H1 (cell line): ENCODE data around the gene MINDY1. TPM values are rescaled to one million over a fixed set of nuclear protein-coding genes. Genes with fewer than 3 reads are reported as not detected.

Source experiments
- CTCF ChIA-PET: fragments of 300-600 bp; sonication (Branson Sonifier 250); formaldehyde crosslinking; loops from one replicate; lab custom pipeline; 2021; ENCODE audit not compliant: partially characterized antibody; lab: Charles Lee
- POLR2A ChIA-PET: fragments of 300-600 bp; sonication (Branson Sonifier 250); formaldehyde crosslinking; loops from one replicate; lab custom pipeline; 2021; ENCODE audit warnings: inconsistent platforms; ENCODE audit not compliant: partially characterized antibody; lab: Charles Lee
- DNase-seq, 2 experiments: peaks; one replicate each; pipeline versions ENCODE4 v3.0.0 to v3.0.0-alpha.2; 2010 to 2022; ENCODE audit warnings: low spot score in 2 of 2, low read depth in 1 of 2, mixed read lengths in 1 of 2
- FAIRE-seq: peaks from 2 replicates; lab custom pipeline; 2011; peaks lifted over from hg19 to GRCh38; lab: Jason Lieb, UNC
- H2AFZ ChIP-seq: 2 replicates; pipeline ENCODE4 v1.8.1; 2012; ENCODE audit warnings: low read length, inconsistent platforms
- H2AK5ac ChIP-seq: 2 replicates; pipeline ENCODE4 v1.6.1; 2013; ENCODE audit warnings: low read depth, low read length
- H2BK120ac ChIP-seq: replicated peaks from 2 replicates; pipeline ENCODE3; 2013; ENCODE audit warnings: low read depth, low read length, inconsistent platforms
- H2BK12ac ChIP-seq: 2 replicates; pipeline ENCODE4 v1.6.1; 2013; ENCODE audit warnings: low read depth, low read length
- H2BK15ac ChIP-seq: 2 replicates; pipeline ENCODE4 v1.6.1; 2013; ENCODE audit warnings: low read length
- H2BK20ac ChIP-seq: 2 replicates; pipeline ENCODE4 v1.6.1; 2013; ENCODE audit warnings: low read length
- H2BK5ac ChIP-seq: 2 replicates; pipeline ENCODE4 v1.6.1; 2013; ENCODE audit warnings: low read depth, low read length
- H3K14ac ChIP-seq: 2 replicates; pipeline ENCODE4 v1.6.1; 2013; ENCODE audit warnings: inconsistent platforms; ENCODE audit not compliant: insufficient read length
- H3K18ac ChIP-seq: 2 replicates; pipeline ENCODE4 v1.6.1; 2013; ENCODE audit warnings: low read length; ENCODE audit errors: extremely low read depth
- H3K23ac ChIP-seq: 2 replicates; pipeline ENCODE4 v1.6.1; 2013; ENCODE audit warnings: inconsistent platforms; ENCODE audit not compliant: insufficient read length
- H3K23me2 ChIP-seq: 2 replicates; pipeline ENCODE4 v1.6.1; 2013; ENCODE audit warnings: low read depth, low read length
- H3K27ac ChIP-seq: 2 replicates; pipeline ENCODE4 v1.6.1; 2011; ENCODE audit warnings: low read depth, low read length, inconsistent platforms
- H3K27me3 ChIP-seq, 4 experiments: replicated peaks in 1 of 4; 1 replicate in 1 of 4; 2 replicates in 3 of 4; pipeline versions ENCODE4 v1.6.1 to v1.8.1; 2011 to 2013; ENCODE audit warnings: low read length in 3 of 4, mild to moderate bottlenecking in 3 of 4, inconsistent platforms in 2 of 4, mixed read lengths in 2 of 4, moderate library complexity in 1 of 4; ENCODE audit not compliant: control insufficient read depth in 3 of 4, insufficient read depth in 3 of 4; ENCODE audit errors: extremely low read depth in 1 of 4
- H3K36me3 ChIP-seq, 4 experiments: 2 replicates each; pipeline versions ENCODE4 v1.6.1 to v1.8.1; 2011 to 2013; ENCODE audit warnings: mild to moderate bottlenecking in 4 of 4, low read length in 3 of 4, moderate library complexity in 2 of 4, control low read depth in 1 of 4, inconsistent platforms in 1 of 4; ENCODE audit not compliant: insufficient read depth in 4 of 4, control insufficient read depth in 2 of 4
- H3K4ac ChIP-seq: replicated peaks from 2 replicates; pipeline ENCODE3; 2013; ENCODE audit warnings: low read length, low read depth, mixed read lengths, inconsistent platforms; ENCODE audit not compliant: insufficient read length
- H3K4me1 ChIP-seq, 4 experiments: replicated peaks in 1 of 4; 1 replicate in 1 of 4; 2 replicates in 3 of 4; pipeline versions ENCODE4 v1.6.1 to v1.8.1; 2011 to 2013; ENCODE audit warnings: low read length in 3 of 4, inconsistent platforms in 2 of 4, mixed read lengths in 1 of 4; ENCODE audit not compliant: insufficient read depth in 4 of 4, control insufficient read depth in 3 of 4
- H3K4me2 ChIP-seq, 2 experiments: 2 replicates each; pipeline versions ENCODE4 v1.6.1 to v1.8.1; 2011 to 2013; ENCODE audit warnings: low read depth in 2 of 2, low read length in 2 of 2, control low read depth in 1 of 2, inconsistent platforms in 1 of 2, mild to moderate bottlenecking in 1 of 2; ENCODE audit not compliant: insufficient read depth in 1 of 2
- H3K4me3 ChIP-seq, 4 experiments: fragments of 200-600, 300-600 bp in 1 of 4; sonication (generic), shearing (Covaris generic), sonication (Bioruptor Twin) in 1 of 4; 2 replicates each; pipeline versions ENCODE4 v1.5.1 to v1.8.1; 2011 to 2016; ENCODE audit warnings: low read length in 4 of 4, low read depth in 3 of 4, control low read depth in 2 of 4, inconsistent platforms in 2 of 4, mild to moderate bottlenecking in 2 of 4, mixed read lengths in 1 of 4, moderate library complexity in 1 of 4; ENCODE audit not compliant: insufficient read depth in 2 of 4; ENCODE audit errors: extremely low read depth in 1 of 4
- H3K56ac ChIP-seq: replicated peaks from 2 replicates; pipeline ENCODE3; 2013; ENCODE audit warnings: low read depth, mild to moderate bottlenecking, mixed read lengths, low read length, inconsistent platforms; ENCODE audit not compliant: insufficient read length
- H3K79me1 ChIP-seq: 2 replicates; pipeline ENCODE4 v1.6.1; 2013; ENCODE audit warnings: low read depth, low read length, control low read depth
- H3K79me2 ChIP-seq, 2 experiments: 2 replicates each; pipeline versions ENCODE4 v1.6.1 to v1.8.1; 2012 to 2013; ENCODE audit warnings: low read length in 2 of 2, mild to moderate bottlenecking in 2 of 2, inconsistent platforms in 1 of 2; ENCODE audit not compliant: insufficient read depth in 2 of 2, control insufficient read depth in 1 of 2
- H3K9ac ChIP-seq, 4 experiments: replicated peaks in 1 of 4; 1 replicate in 1 of 4; 2 replicates in 3 of 4; pipeline versions ENCODE4 v1.6.1 to v1.8.1; 2011 to 2013; ENCODE audit warnings: low read depth in 3 of 4, low read length in 3 of 4, control low read depth in 2 of 4, mild to moderate bottlenecking in 2 of 4, moderate library complexity in 2 of 4, inconsistent platforms in 1 of 4; ENCODE audit errors: extremely low read depth in 1 of 4
- H3K9me3 ChIP-seq, 2 experiments: 2 replicates each; pipeline versions ENCODE4 v1.6.1 to v1.8.1; 2012 to 2013; ENCODE audit warnings: mild to moderate bottlenecking in 2 of 2, moderate library complexity in 2 of 2, control low read depth in 1 of 2, inconsistent platforms in 1 of 2, low read depth in 1 of 2, low read length in 1 of 2, mixed read lengths in 1 of 2; ENCODE audit not compliant: insufficient read depth in 2 of 2
- H4K20me1 ChIP-seq, 2 experiments: replicated peaks in 1 of 2; 2 replicates each; pipeline versions ENCODE3 to v1.8.1; 2011 to 2013; ENCODE audit warnings: inconsistent platforms in 2 of 2, low read length in 2 of 2, mild to moderate bottlenecking in 1 of 2; ENCODE audit not compliant: insufficient read depth in 2 of 2, control insufficient read depth in 1 of 2
- H4K5ac ChIP-seq: 2 replicates; pipeline ENCODE4 v1.6.1; 2013; ENCODE audit warnings: low read length, low read depth, mixed read lengths, inconsistent platforms; ENCODE audit not compliant: insufficient read length
- H4K8ac ChIP-seq: 2 replicates; pipeline ENCODE4 v1.8.0; 2013; ENCODE audit warnings: mild to moderate bottlenecking, moderate library complexity, low read length, inconsistent platforms; ENCODE audit not compliant: insufficient read depth; ENCODE audit errors: extremely low read depth
- H4K91ac ChIP-seq: replicated peaks from 2 replicates; pipeline ENCODE3; 2013; ENCODE audit warnings: low read length, mixed read lengths, inconsistent platforms; ENCODE audit not compliant: insufficient read length
- ASH2L ChIP-seq: fragments of 200-600, 300-600 bp; sonication (generic); IDR thresholded peaks from one replicate; pipeline ENCODE4 v1.7.1; 2017; ENCODE audit warnings: low read length
- KDM5A ChIP-seq: fragments of 200-600 bp; IDR thresholded peaks from 2 replicates; pipeline ENCODE4 v1.7.1; 2012; ENCODE audit warnings: mild to moderate bottlenecking, low read length, inconsistent platforms, mixed read lengths
- SIN3A ChIP-seq, 2 experiments: IDR thresholded peaks in 1 of 2; conservative IDR thresholded peaks in 1 of 2; 2 replicates each; pipeline ENCODE4 v1.6.1; 2011 to 2012; ENCODE audit warnings: low read length in 2 of 2, improper control_type of control experiment in 1 of 2, low read depth in 1 of 2, mild to moderate bottlenecking in 1 of 2
- SRF ChIP-seq: IDR thresholded peaks from 2 replicates; pipeline ENCODE4 v1.6.1; 2011; ENCODE audit warnings: mild to moderate bottlenecking, low read depth, low read length, moderate library complexity
- WGBS, 2 experiments: shearing (Covaris generic) in 1 of 2; methylation state at CpG; one replicate each; pipeline versions ENCODE4 v1.1.6 to v1.1.7; 2013 to 2015; ENCODE audit warnings: low lambda C conversion rate in 2 of 2, mixed read lengths in 2 of 2, inconsistent platforms in 1 of 2, low coverage in 1 of 2, missing lambda C conversion rate in 1 of 2; ENCODE audit not compliant: insufficient replicate concordance in 2 of 2, insufficient coverage in 1 of 2, insufficient read length in 1 of 2; ENCODE audit errors: extremely low coverage in 1 of 2, missing lambda C conversion rate in 1 of 2; 5-methylcytosine and 5-hydroxymethylcytosine counted together
- polyA plus RNA-seq, 7 experiments: library from polyadenylated mRNA; depleted of rRNA in 3 of 7; stranded (reverse) in 5 of 7; unstranded in 2 of 7; fragments of >200 nt in 5 of 7; fragments of 200-250 nt in 2 of 7; gene quantifications; 1 replicate in 5 of 7; 2 replicates in 1 of 7; 4 replicates in 1 of 7; pipeline versions ENCODE4 v1.2.1 to v1.2.3, GENCODE V29; 2011 to 2013; ENCODE audit warnings: missing spikeins in 2 of 7, mixed read lengths in 2 of 7
- total RNA-seq: library from RNA; stranded (reverse); fragmentation: NEBNext Ultra II Directional; extraction: Animal tissue kit (Norgen Biotek cat#: 25700); gene quantifications from 2 replicates; pipeline ENCODE4 v1.2.1, GENCODE V29; 2021

Gene MINDY1
- total and polyA plus RNA-seq, 2 of the 8 experiments (the other 6 are each of a cell fraction or from before 2014, with no cell fraction given) = 10.3 to 11.4 TPM

DNA sequence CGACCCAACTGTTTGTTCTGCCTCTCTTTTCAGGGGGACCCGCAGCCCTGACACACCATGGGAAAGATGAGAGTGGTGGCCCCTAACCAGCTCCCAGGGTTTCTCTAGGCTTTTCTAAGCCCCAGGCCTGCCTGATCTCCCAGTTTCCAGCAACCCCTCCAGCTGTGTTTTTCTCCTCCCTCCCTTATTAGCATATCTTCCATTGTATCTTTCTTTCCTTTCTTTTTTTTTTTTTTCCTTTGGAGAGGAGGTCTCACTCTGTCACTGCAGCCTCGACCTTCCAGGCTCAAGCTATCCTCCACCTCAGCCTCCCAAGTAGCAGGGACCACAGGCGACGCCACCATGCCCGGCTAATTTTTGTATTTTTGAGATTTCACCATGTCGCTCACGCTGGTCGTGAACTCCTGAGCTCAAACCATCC, 30.3 kb downstream of the MINDY1 start:
- Histone ChIP-seq H3K36me3 (no peaks in the 10 kb centered on the region), H3K18ac (peak overlapping the region; percentile 80), H2AK5ac (peak overlapping the region; percentile 92; the same call in 1 of the 2 replicates), H4K91ac (peak overlapping the region; percentile 97), H3K23me2 (peaks cover 12% of the 10 kb centered on the region), H3K4me3 (peak overlapping the region in 3 of 4 experiments; percentile 0 to 25 (median 10); a peak in 3 of 8 replicates), H3K79me2 (peaks cover 10 to 31% of the 10 kb centered on the region in 2 experiments), H3K4me1 (peaks cover 18 to 45% (median 37%) of the 10 kb centered on the region in 4 experiments), H3K23ac (no peak overlapping the region), H3K79me1 (peaks cover 4% of the 10 kb centered on the region; the same call in 1 of the 2 replicates), H2BK120ac (peak overlapping the region; percentile 35), H3K14ac (no peak overlapping the region), H2BK15ac (0 out of 2 replicates have a peak overlapping the region, but pooled peaks have one; percentile 72), H3K4me2 (peak overlapping the region; percentile 42 to 83; a peak in 3 of 4 replicates), H3K9me3 (no peaks in the 10 kb centered on the region), H3K4ac (peak overlapping the region; percentile 27), H2BK5ac (peak overlapping the region; percentile 79; the same call in 1 of the 2 replicates), H2BK12ac (peak overlapping the region; percentile 94), H3K27ac (no peak overlapping the region), H4K20me1 (peaks cover 4 to 10% of the 10 kb centered on the region in 2 experiments), H2BK20ac (peak overlapping the region; percentile 93), H3K9ac (peak overlapping the region in 2 of 4 experiments; percentile 13 to 28; a peak in 2 of 7 replicates), H3K27me3 (no peaks in the 10 kb centered on the region), H4K8ac (peak overlapping the region; percentile 62; the same call in 1 of the 2 replicates), H2AFZ (no peak overlapping the region), H4K5ac (peak overlapping the region; percentile 69), H3K56ac (peak overlapping the region; percentile 77)
- FAIRE-seq = no peak
- POLR2A ChIA-PET = interaction anchor here (0.6 to 10.5 kb wide), 11 partner anchors 8 to 691 kb away, joined by 3 to 133 read pairs (median 5); partner anchors contain the start of genes ANXA9 and C1orf56
- CTCF ChIA-PET = interaction anchor here (0.6 to 14.5 kb wide), 13 partner anchors 9 to 607 kb away, joined by 3 to 183 read pairs (median 3); partner anchors contain the start of gene MINDY1
- TF ChIP-seq SRF = no peak
- no peak for TF ChIP-seq ASH2L
- no peak for TF ChIP-seq KDM5A
- no peak for TF ChIP-seq SIN3A (conservative IDR thresholded peaks at IDR 0.05 in 1 of 2, IDR thresholded peaks at IDR 0.05 in 1 of 2; ENCODE audit: low read depth in 1 of 2, low read length in 2 of 2)
- 70% methylated on average over 8 of the region's 9 CpGs; no CpG with 5 or more reads in 1 of the 2 experiments for WGBS, 2 experiments
- no peak for DNase-seq
